Astrocyte of the spinal cord (primary cell): Measurements from ENCODE around the gene KRT40.

Source experiments
- DNase-seq: peaks from one replicate; pipeline ENCODE4 v3.0.0; 2011; ENCODE audit warnings: low read depth, low spot score
- H3K4me3 ChIP-seq: 2 replicates; pipeline ENCODE4 v1.5.1; 2011; ENCODE audit warnings: low read depth, mild to moderate bottlenecking, low read length, moderate library complexity
- in situ Hi-C: cut with HindIII; loops from 2 replicates; pipeline ENCODE4 v1.10.0; 2017; ENCODE audit warnings: low sequenced_read_pairs
- TF ChIP-seq, protein P1 (sequence below): IDR thresholded peaks from 2 replicates; pipeline ENCODE4 v1.5.1; 2012; ENCODE audit warnings: low read depth, mild to moderate bottlenecking, low read length, inconsistent platforms

KRT40 gene

DNA sequence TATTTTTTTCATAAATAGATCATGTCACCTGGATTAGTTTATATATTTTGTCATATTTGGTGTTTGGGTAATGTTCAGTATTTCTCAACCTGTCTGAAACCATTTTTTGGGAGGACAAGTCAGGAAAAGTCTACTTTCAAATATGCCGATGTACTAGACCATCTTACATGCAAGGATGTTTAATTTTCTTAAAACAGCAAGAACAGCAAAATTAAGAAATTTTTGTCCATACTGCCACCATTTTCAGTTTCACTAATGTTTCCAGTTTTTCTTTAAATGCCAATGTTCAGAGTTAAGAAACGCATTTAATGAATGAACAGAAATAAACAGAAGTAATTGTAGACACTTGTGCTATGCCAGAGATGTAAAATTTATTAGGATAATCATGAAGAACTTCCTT, 9.0 kb upstream of the KRT40 start:
- DNase-seq = no peak
- TF ChIP-seq, protein P1, sequence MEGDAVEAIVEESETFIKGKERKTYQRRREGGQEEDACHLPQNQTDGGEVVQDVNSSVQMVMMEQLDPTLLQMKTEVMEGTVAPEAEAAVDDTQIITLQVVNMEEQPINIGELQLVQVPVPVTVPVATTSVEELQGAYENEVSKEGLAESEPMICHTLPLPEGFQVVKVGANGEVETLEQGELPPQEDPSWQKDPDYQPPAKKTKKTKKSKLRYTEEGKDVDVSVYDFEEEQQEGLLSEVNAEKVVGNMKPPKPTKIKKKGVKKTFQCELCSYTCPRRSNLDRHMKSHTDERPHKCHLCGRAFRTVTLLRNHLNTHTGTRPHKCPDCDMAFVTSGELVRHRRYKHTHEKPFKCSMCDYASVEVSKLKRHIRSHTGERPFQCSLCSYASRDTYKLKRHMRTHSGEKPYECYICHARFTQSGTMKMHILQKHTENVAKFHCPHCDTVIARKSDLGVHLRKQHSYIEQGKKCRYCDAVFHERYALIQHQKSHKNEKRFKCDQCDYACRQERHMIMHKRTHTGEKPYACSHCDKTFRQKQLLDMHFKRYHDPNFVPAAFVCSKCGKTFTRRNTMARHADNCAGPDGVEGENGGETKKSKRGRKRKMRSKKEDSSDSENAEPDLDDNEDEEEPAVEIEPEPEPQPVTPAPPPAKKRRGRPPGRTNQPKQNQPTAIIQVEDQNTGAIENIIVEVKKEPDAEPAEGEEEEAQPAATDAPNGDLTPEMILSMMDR = no peak
- in situ Hi-C loops = no loop called here

DNA sequence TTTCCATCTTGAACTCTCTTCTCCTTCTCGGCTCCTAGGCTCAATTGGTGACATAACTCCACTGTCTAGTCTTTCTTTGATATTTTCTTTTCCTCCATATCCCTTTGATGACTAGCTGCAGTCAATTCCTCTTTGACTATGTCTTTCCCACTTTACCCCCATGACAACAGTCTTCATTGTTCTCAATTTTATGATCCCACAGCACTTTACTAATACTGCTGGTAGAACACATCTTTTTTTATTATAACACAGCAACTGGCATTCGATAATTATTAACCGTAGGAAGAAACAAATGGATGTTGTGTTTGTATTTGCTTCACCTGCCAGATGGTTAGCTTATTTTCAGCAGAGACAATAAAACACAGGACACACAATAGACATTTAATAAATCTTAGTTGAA, 8.5 kb upstream of the KRT40 start:
- H3K4me3 ChIP-seq = no peak overlapping the region
- DNase-seq = no peak
- TF ChIP-seq, protein P1 = no peak
- in situ Hi-C loops = no loop called here

More for the DNA sequence above, 9.0 kb upstream of the KRT40 start:
- no peak overlapping the region for H3K4me3 ChIP-seq

DNA sequence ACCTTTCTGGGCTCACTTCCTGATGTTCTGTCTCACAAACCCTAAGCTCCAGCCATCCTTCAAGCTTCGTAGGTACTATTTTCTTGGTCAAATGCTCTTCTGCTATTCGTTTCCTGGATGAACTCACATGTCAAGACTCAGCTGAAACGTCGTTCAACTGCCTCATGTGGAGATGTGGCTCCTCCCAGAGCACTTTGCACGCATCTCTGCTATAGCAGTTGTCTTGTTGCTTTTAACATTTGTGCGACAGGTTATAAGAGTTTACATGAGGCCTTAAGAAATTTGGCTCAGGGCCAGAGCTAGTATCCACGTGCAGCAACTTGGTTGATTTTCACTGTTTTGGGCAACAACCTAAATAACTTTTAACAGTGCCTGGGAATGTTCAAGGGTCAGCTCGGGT, 2.8 kb upstream of the KRT40 start:
- no peak for DNase-seq
- in situ Hi-C loops = no loop called here
- no peak overlapping the region for H3K4me3 ChIP-seq
- TF ChIP-seq, protein P1 = no peak

DNA sequence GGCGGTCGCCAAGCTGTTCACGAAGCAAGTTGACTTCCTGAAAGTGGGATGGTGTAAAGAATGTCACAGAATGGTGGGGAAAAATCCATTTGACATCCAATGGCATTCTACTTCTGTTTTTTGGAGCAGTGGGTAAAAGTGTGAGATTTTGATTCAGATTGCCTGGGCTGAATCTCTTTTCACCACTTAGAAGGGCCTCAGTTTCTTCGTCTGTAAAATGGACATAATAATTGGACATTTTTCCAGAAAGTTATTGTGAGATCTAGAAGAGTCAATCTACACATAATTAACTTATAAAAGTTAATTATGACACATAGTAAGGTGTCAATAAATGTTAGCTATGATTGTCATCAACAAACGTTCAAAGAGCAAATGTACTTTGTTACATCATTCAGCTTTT, 3.0 kb downstream of the KRT40 start:
- DNase-seq = no peak
- TF ChIP-seq, protein P1 = no peak
- no peak overlapping the region for H3K4me3 ChIP-seq
- in situ Hi-C loops = no loop called here

DNA sequence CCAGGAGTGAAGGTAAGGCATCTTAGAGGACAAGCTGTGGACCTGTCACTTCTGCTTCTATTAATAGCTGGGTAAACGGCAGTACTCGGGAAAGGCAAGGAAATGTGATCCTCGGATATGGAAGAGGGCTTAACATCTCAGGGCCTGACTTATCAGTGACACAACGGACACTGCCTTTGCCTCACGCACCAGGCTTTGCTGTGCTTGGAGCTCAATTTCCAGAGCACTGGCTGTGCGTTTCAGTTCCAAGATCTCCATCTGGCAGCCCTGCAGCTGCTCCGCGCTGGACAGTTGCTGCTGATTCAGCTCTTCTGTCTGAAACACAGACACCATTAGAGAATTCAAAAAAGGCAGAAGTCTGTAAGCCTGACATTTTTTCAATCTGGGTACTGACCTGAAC, 3.5 kb downstream of the KRT40 start:
- peak; percentile 15 for DNase-seq
- in situ Hi-C loops = no loop called here
- no peak overlapping the region for H3K4me3 ChIP-seq
- TF ChIP-seq, protein P1 = no peak

DNA sequence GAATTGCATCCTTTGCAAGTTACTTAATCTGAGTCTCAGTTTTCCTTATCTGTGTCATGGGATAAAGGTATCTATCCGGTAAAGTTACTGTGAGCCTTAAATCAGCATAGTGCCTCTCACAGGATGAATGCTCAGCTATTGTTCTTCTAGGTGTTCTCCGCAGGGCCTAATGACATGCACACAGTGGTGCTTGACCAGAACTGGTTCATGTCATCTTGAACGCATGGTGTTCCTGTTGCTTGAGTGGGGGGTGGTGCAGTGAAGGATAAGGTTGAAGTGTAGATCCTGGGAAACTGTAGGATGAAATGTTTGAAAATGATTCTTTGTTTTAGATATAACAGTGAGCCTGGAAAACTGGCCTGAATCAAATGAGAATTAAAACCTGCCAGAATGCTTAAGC, 4.0 kb downstream of the KRT40 start:
- DNase-seq = no peak
- no peak overlapping the region for H3K4me3 ChIP-seq
- TF ChIP-seq, protein P1 = no peak
- in situ Hi-C loops = no loop called here

DNA sequence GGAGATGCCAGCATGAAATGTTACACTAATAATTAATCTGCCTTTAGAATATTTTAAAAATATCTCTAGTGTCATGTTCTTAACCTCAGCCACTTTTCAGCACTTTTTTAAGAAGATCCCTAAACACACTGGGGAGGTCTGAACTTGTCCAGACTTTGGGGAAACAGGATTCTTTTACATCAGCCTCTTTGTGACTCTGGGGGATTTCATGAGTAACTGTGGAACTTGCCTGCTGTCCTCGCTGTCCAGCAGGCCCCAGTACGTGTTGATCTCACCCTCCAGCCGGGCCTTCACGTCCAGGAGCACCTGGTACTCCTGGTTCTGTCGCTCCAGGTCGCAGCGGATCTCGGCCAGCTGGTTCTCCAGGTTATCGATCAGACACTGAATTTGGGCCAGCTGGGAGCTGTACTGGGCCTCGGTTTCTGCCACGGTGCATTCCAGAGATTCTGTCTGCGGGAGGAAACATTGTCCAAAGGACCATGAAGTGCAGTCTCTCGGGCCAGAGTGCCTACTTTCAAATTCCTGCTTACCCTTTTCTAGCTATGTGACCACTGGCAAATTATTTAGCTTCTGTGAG, 5.5 kb downstream of the KRT40 start:
- H3K4me3 ChIP-seq = no peak overlapping the region
- DNase-seq = no peak
- TF ChIP-seq, protein P1 = no peak
- in situ Hi-C loops = no loop called here
